HUES6 (cell line): Measurements from ENCODE around the gene ADSS1.

ENCODE experiments used
- H3K27ac ChIP-seq: 2 replicates; pipeline ENCODE4 v1.7.0; 2013; ENCODE audit warnings: low read depth, mild to moderate bottlenecking, low read length, inconsistent platforms
- H3K27me3 ChIP-seq: 2 replicates; pipeline ENCODE4 v1.6.1; 2013; ENCODE audit warnings: low read length; ENCODE audit not compliant: control insufficient read depth, insufficient read depth
- H3K36me3 ChIP-seq: 2 replicates; pipeline ENCODE4 v1.6.1; 2013; ENCODE audit warnings: low read length; ENCODE audit not compliant: control insufficient read depth, insufficient read depth
- H3K4me1 ChIP-seq: 2 replicates; pipeline ENCODE4 v1.6.1; 2013; ENCODE audit warnings: low read length; ENCODE audit not compliant: control insufficient read depth, insufficient read depth
- H3K4me3 ChIP-seq: 2 replicates; pipeline ENCODE4 v1.5.1; 2013; ENCODE audit warnings: low read depth, low read length
- H3K9ac ChIP-seq: one replicate; pipeline ENCODE4 v1.6.1; 2013; ENCODE audit warnings: mild to moderate bottlenecking, low read length
- H3K9me3 ChIP-seq: 2 replicates; pipeline ENCODE4 v1.6.1; 2013; ENCODE audit warnings: low read depth, low read length; ENCODE audit not compliant: control insufficient read depth, insufficient read depth

The ADSS1 gene

GRCh38 chr14:104712881-104713734 lies 10.9 kb upstream of the ADSS1 start:
- Histone ChIP-seq H3K9ac (no peak overlapping the region), H3K27me3 (no peaks in the 10 kb centered on the region), H3K4me3 (no peak overlapping the region), H3K4me1 (peaks cover 4% of the 10 kb centered on the region), H3K27ac (no peak overlapping the region), H3K9me3 (no peaks in the 10 kb centered on the region), H3K36me3 (peaks cover 72% of the 10 kb centered on the region)

- H3K4me1 ChIP-seq: no peaks in the 10 kb centered on the region
- H3K27ac ChIP-seq: no peak overlapping the region
- peaks cover 77% of the 10 kb centered on the region for H3K36me3 ChIP-seq
- no peak overlapping the region for H3K4me3 ChIP-seq
- no peaks in the 10 kb centered on the region for H3K27me3 ChIP-seq
- no peak overlapping the region for H3K9ac ChIP-seq
- H3K9me3 ChIP-seq: no peaks in the 10 kb centered on the region
Observed at GRCh38 chr14:104714066-104714465, 10.0 kb upstream of the ADSS1 start.

- Histone ChIP-seq H3K9ac (no peak overlapping the region), H3K36me3 (peaks cover 74% of the 10 kb centered on the region), H3K27me3 (no peaks in the 10 kb centered on the region), H3K9me3 (no peaks in the 10 kb centered on the region), H3K27ac (no peak overlapping the region), H3K4me3 (no peak overlapping the region), H3K4me1 (no peaks in the 10 kb centered on the region)
Observed at GRCh38 chr14:104714681-104715080, 9.3 kb upstream of the ADSS1 start.

- no peaks in the 10 kb centered on the region for H3K9me3 ChIP-seq
- H3K9ac ChIP-seq: no peak overlapping the region
- H3K27ac ChIP-seq: no peak overlapping the region
- no peak overlapping the region for H3K4me3 ChIP-seq
- no peaks in the 10 kb centered on the region for H3K4me1 ChIP-seq
- H3K27me3 ChIP-seq: no peaks in the 10 kb centered on the region
- peaks cover 74% of the 10 kb centered on the region for H3K36me3 ChIP-seq
Observed at GRCh38 chr14:104715416-104715815, 8.6 kb upstream of the ADSS1 start.

- peaks cover 70% of the 10 kb centered on the region for H3K36me3 ChIP-seq
- H3K9ac ChIP-seq: no peak overlapping the region
- no peaks in the 10 kb centered on the region for H3K9me3 ChIP-seq
- no peaks in the 10 kb centered on the region for H3K27me3 ChIP-seq
- H3K4me1 ChIP-seq: no peaks in the 10 kb centered on the region
- no peak overlapping the region for H3K4me3 ChIP-seq
- no peak overlapping the region for H3K27ac ChIP-seq
Observed at GRCh38 chr14:104715871-104716270, 8.2 kb upstream of the ADSS1 start.

GRCh38 chr14:104717137-104717536 lies 6.9 kb upstream of the ADSS1 start:
- peaks cover 58% of the 10 kb centered on the region for H3K36me3 ChIP-seq
- H3K9me3 ChIP-seq: no peaks in the 10 kb centered on the region
- H3K27ac ChIP-seq: no peak overlapping the region
- H3K4me3 ChIP-seq: no peak overlapping the region
- no peak overlapping the region for H3K9ac ChIP-seq
- no peaks in the 10 kb centered on the region for H3K4me1 ChIP-seq
- no peaks in the 10 kb centered on the region for H3K27me3 ChIP-seq

GRCh38 chr14:104717646-104718045 lies 6.4 kb upstream of the ADSS1 start:
- Histone ChIP-seq H3K4me3 (no peak overlapping the region), H3K36me3 (peaks cover 53% of the 10 kb centered on the region), H3K27ac (no peak overlapping the region), H3K27me3 (no peaks in the 10 kb centered on the region), H3K4me1 (no peaks in the 10 kb centered on the region), H3K9ac (no peak overlapping the region), H3K9me3 (no peaks in the 10 kb centered on the region)

GRCh38 chr14:104718147-104718546 lies 5.9 kb upstream of the ADSS1 start:
- peaks cover 48% of the 10 kb centered on the region for H3K36me3 ChIP-seq
- H3K27me3 ChIP-seq: no peaks in the 10 kb centered on the region
- no peak overlapping the region for H3K9ac ChIP-seq
- peaks cover 3% of the 10 kb centered on the region; the same call in 1 of the 2 replicates for H3K4me1 ChIP-seq
- no peaks in the 10 kb centered on the region for H3K9me3 ChIP-seq
- no peak overlapping the region for H3K4me3 ChIP-seq
- no peak overlapping the region for H3K27ac ChIP-seq

GRCh38 chr14:104718871-104719270 lies 5.2 kb upstream of the ADSS1 start:
- H3K27me3 ChIP-seq: no peaks in the 10 kb centered on the region
- H3K27ac ChIP-seq: no peak overlapping the region
- peaks cover 40% of the 10 kb centered on the region for H3K36me3 ChIP-seq
- H3K9ac ChIP-seq: no peak overlapping the region
- no peaks in the 10 kb centered on the region for H3K9me3 ChIP-seq
- no peak overlapping the region for H3K4me3 ChIP-seq
- peaks cover 6% of the 10 kb centered on the region; the same call in 1 of the 2 replicates for H3K4me1 ChIP-seq

- no peaks in the 10 kb centered on the region for H3K27me3 ChIP-seq
- no peak overlapping the region for H3K4me3 ChIP-seq
- peaks cover 36% of the 10 kb centered on the region for H3K36me3 ChIP-seq
- peaks cover 6% of the 10 kb centered on the region; the same call in 1 of the 2 replicates for H3K4me1 ChIP-seq
- no peak overlapping the region for H3K27ac ChIP-seq
- H3K9me3 ChIP-seq: no peaks in the 10 kb centered on the region
- H3K9ac ChIP-seq: no peak overlapping the region
Observed at GRCh38 chr14:104719343-104719742, 4.7 kb upstream of the ADSS1 start.

GRCh38 chr14:104721505-104722431 lies 2.3 kb upstream of the ADSS1 start:
- Histone ChIP-seq H3K27me3 (peaks cover 5% of the 10 kb centered on the region; the same call in 1 of the 2 replicates), H3K4me1 (peaks cover 15% of the 10 kb centered on the region), H3K9ac (no peak overlapping the region), H3K36me3 (peaks cover 14% of the 10 kb centered on the region), H3K9me3 (no peaks in the 10 kb centered on the region), H3K4me3 (no peak overlapping the region), H3K27ac (no peak overlapping the region)
